Right renal cortex interstitium (tissue), 3 donors: ENCODE measurements around the gene FNDC5. TPM values are rescaled to one million over a fixed set of nuclear protein-coding genes. Genes with fewer than 3 reads are reported as not detected.

Source experiments
- DNase-seq, 3 donors: peaks; one replicate each; pipeline ENCODE4 v3.0.0-alpha.2; 2013; ENCODE audit warnings: low read depth in 3 of 3, low spot score in 2 of 3
- polyA plus RNA-seq, 3 donors: library from polyadenylated mRNA; unstranded; fragments of 120-200 nt; gene quantifications; one replicate each; pipeline ENCODE4 v1.2.1, GENCODE V29; 2013; ENCODE audit not compliant: insufficient read length in 3 of 3

FNDC5 gene
- polyA plus RNA-seq, 3 donors = 45.6 to 60.6 (median 46.6) TPM

DNA sequence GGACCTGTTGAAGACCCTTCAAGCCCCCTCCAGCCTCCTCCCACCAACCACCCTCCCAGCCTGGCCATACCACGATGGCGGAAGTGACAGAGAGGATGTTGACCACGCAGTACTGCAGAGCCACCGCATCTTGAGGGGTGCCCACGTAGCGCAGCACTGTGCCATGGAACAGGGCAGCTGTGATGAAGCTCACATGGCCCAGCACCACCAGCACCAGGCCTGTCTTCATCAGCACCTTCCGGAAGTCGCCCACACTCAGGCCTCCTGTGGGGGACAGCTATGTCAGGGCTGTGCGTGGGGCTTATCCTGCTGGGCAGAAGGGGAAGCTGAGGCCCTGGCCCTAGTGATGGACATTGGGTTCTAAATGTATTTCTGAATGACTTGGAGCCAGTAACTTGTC is 27.3 kb upstream of the FNDC5 start:
- no peak for DNase-seq

DNA sequence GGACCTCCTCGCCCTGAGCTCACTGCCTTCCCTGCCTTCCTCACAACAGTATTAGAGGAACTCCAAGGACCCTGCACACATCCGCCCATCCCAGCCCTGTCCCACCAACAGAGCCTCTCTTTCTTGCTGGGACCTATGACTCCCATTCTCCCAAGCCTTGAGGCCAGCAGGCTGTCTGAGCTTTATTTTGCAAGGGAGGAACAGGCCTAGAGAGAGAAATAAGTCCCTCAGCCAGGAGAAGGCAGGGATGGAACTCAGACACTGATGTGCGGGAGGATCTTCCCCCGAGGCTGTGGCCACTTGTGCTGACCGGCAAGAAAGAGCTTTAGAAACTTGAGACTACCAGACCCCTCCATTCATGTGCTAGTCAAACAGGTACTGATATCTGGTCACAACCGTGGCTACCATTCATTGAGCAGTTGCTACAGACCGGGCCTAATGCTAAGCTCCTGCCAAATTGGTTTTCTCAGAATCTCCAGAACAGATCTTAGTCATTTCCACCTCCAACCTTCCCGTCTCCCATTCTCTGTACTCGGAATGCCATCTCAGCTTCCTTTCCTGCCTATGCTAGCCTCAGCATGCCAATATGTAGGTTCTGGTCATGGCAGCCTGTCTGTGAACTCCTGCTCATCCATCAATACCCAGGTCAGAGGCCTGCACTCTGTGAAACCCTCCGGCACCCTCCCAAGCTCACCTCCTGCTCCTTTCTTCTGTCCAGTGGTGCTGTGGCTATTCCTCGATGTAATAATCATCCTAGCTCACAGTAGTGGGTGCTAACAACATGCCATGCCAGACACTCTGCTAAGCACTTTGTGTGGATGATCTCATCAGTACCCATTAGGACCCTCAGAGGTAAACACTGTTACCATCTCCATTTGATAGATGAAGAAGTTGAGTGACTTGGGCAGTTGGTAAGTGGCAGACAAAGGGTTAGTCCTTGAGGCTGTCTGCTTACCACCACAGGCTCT is 26.7 kb upstream of the FNDC5 start:
- DNase-seq = no peak

GRCh38 chr1:32896451-32896850 is 25.7 kb upstream of the FNDC5 start:
- no peak for DNase-seq

DNA sequence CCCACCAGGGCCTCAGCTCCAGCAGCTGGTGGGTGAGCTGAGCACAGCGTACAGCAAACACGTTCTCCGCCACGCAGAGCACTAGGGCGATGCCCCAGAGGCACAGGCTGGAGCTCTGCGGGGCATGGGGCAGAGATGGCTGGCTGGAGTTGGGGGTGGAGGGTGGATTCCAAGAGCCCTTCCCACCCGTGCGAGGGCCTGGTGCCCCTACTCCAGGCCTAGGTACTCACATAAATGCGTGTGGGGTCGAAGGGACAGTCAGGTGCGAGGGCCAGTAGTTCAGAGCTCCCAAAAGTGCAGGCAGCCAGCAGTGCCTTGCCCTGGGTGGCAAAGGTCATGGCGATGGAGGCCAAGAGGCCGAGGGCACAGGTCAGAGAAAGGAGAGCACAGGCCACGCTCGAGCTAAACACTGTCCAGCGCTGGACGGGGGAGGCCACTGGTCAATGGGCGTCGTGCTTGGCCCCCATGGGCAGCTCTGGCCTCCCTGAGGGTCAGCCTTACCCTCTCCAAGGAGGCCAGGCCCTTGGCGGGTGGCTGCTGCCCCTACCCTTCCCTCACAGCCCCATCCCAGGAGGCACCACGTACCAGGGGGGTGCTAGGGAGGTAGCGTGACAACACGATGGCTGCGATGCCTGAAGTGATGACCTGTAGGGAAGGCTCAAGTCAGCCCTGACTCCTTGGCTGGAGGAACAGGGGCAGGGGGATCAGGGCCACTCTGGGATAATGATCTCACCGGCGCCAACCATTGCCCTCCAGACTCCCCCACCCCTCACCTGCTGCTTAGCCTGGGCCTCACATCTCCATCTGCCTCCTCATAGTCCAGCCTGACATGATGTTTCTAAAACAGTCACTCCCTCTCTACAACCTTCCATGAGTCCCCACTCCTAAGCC is 24.9 kb upstream of the FNDC5 start:
- no peak for DNase-seq

DNA sequence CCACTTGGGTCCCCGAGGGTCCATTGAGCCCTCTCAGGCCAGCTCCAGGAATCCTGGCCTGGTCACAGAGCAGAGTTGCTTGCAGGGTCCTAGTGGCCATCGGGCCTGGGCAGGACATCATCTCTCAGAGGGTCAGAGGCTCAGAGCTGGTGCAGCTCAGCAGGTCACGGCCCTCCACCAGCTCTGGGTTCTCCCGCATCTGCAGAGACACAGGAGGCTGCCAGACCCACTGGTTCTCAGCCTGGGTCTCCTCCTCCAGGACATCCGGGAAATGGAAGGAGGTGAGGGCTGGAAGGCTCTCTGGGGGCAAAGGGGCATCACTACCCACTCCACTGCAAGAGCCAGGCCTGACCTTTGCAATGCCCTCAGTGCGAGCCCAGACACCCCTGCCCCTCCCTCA is 24.0 kb upstream of the FNDC5 start:
- DNase-seq = no peak

DNA sequence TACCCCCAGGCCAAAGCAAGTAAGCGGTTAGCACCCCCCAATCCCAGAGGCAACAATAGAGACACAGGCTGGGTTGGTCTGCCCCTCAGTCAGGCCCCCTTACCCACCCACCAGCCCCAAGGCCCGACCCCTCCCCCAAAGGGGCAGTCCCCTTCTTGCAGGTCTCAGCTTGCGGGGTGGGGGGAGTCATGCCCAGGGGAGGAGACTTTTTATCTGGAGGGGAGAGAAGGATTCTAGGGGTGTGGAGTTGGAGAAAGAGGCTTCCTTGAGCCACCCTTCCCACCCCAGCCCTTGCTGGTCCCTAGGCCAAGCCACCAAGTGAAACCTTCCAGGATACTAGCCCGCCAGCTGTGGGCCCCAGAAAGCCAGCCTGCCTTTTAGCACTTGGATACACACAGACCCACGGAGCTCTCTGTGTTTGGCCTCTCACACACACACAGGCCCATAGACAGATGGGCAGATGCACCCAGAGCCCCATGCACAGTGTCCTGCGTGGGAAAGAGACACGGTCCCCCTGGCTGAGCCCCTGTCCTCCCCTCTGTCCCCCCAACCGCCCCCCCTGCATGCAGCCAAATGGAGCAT is 23.4 kb upstream of the FNDC5 start:
- no peak for DNase-seq

DNA sequence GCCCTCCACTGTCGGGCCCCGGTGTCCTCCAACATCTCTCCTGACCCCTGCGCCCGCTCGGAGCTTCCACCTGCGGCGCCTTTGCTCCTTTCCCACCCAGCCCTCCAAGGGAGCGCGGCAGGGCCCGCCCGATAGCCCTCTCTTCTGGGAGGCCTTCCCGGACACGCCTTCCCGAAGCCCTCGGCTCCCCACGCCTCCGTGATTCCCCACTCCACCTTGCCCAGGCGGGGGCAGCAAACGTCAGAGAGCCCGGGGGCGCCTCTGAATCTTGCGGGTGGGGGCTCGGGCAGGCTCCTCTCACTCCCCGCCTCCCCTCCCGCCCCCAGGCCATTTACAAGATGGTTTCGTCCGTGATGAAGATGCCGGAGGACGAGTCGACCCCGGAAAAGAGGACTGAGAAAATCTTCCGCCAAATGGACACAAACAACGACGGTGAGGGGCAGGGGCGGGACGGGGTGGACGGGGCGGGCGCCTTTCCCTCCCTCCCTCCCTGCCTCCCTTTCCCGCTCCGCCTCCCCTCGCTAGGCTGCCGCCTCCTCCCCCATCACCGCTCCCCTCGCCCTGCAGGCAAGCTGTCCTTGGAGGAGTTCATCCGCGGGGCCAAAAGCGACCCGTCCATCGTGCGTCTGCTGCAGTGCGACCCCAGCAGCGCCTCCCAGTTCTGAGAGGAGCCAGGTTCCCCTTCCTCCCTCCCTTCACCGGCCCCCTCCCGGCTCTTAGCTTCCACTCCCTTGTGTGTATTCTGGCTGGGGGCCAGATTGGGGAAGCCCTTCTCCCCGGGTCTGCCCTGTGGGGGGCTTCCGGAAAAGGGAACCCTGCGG is 22.7 kb upstream of the FNDC5 start:
- DNase-seq = no peak

GRCh38 chr1:32892368-32893197 is 21.9 kb upstream of the FNDC5 start:
- no peak for DNase-seq

GRCh38 chr1:32891630-32892029 is 20.9 kb upstream of the FNDC5 start:
- DNase-seq = no peak

- DNase-seq = no peak
These were observed 20.5 kb upstream of the FNDC5 start for GRCh38 chr1:32891241-32891570.

DNA sequence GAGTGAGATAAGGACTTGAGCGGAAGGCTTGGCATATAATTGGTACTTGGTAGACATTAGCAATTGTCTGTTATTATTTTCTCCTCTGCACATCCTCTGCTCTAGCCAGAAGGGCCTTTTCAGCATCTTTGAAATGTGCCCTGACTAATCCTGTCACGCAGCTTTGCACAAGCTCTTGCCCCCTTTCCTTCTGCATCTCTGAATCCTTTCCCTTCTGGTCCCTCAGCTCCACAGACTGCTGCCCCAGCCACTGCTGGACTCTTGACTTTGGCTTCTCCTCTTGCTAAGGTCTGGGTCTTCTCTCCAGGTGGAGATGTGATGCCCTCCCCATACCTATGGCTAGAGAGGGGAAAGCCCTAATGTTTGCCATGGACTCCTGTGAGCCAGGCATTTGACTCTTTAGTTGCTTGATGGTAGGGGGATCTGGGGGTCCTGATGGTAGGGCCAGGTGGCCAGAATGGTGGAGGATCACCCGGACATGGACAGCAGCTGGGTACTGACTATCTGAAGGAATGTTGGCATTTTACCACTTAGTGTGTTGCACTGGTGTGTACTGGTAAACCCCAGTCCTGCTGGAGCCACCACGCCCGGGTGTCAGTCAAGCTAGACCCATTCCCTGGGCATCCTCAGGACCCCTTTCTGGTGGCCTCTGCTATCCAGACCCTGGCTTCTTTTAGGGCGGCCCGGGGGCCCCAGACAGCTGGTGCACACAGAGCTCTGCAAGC is 20.0 kb upstream of the FNDC5 start:
- no peak for DNase-seq

GRCh38 chr1:32889731-32890278 is 19.1 kb upstream of the FNDC5 start:
- no peak for DNase-seq

GRCh38 chr1:32888677-32889420 is 18.1 kb upstream of the FNDC5 start:
- DNase-seq = no peak

DNA sequence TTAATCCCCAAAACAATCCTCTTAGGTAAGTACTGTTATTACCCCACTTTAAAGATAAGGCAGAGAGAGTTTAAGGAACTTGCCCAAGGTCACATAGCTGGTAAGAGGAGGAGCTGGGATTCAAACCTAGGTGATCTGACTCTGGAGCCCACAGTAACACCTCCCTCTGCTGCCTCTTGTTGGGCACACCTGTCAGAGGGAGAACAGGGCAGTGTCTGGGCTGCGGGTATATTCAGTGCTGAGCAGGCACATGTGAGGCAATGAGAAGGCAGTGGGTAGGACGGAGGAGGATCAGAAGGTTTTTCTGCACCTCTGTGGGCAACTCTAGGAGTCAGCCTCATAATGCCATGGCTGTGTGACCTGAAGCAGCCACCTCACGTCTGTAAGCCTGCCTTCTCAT is 17.4 kb upstream of the FNDC5 start:
- DNase-seq = no peak

DNA sequence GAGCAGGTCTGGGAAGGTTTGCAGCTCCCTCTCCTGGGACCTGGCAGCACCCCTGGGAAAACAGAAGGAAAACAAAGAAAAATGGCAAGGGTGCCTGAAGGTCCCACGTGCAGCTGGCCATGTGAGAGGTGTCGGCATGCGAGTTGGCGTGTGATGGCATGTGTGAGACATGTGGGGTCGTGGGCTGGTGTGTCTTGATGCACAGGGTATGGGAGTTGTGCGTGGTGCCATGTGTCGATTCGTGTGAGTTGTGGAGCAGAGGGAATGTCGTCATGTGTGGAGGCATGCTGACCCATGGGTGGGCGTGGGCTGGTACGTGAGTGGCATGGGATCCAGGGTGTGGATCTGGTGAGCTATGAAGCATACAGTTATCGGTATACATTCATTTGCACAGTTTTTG is 16.9 kb upstream of the FNDC5 start:
- no peak for DNase-seq

DNA sequence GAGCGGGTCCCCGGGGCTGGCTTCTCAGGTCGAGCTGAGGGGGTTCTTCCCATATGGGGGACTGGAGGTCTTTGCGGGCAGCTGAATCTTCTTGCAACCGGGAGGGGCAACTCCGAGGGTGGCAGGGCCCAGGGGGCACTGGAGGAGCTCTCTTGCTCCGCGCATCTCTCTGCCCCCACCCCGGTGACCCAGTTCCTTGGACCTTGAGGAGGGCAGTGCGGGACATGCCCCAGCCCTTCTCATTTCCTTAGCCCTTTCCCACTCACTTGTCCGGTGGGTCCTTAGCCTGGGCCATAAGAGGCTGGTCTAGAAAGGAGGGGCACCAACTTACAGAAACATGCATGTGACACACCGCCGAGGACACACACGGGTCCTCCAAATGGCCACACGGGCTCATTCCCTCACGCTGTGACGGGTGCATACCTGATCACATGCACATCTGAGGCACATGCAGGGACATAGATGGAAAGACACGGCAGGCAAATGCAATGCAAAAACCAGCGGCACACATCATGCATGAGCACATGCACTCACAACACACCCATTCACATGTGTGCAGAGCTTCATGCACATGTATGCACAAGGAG is 16.2 kb upstream of the FNDC5 start:
- no peak for DNase-seq

DNA sequence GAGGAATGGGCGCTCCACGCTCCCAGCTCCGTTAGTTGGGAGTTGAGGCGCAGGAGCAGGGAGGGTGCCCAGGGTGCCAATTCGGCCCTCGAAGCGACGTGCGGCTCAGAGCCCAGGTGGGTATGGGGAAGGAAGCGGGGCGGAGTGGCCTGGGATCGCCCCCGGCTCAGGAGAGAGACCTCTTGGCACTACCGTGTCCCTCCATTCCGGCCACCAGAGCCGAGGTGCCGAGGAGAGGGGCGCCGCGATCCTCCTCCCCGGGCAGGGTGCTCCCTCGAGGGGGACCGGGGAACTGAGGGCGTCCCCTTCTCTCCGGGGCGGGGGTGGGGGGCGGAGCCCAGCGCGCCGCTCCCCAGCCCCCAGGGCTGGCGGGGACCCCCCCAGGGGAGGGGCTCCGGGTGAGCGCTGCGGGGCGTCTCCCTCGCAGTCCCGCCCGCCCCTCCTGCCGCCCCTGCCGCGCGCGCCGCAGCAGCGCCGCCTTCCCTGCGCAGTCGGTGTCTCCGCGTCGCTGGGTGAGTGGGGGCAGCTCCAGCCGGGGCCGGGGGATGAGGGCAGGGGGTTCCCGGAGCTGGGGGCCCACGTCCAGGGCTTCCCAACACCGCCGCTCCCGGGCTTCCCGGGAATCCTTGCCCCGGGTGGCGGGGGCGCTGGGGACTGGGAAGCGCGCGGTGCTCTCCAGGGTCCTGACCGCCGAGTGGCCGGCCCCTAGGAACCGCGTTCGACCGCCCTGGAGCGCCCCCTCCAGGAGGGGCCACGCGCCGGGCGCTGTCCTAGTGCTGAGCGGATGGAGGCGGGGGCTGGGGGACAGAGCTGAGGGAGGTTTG is 15.5 kb upstream of the FNDC5 start, which contains the start of gene HPCA:
TSS of gene HPCA (plus strand) at position 488 of the 824 bp plus-strand sequence. CDS start 2,408 bp downstream, outside the sequence.
- DNase-seq = no peak
